ENCODE data around the gene HAL.

HAL gene

DNA sequence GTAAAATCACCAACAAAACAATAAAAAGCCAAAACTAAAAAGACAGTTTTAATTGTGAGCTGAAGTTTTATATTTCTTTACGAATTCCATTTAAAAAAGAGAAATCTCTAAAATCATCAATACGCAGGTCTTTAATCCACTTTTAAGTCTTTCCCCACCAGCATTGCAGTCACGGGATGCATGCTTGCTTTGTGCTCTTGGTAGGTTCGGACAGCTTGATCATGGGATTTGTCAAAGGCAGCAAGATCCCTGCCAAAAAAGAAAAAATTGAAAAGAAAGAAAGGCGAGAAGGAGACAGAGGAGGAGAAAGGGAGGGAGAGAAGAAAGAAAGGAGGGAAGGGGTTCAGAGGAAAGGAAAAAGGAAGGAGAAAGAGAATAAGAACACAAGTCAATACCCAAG lies 4.7 kb upstream of the HAL start:
- TF ChIP-seq TAF1 (IDR thresholded peaks at IDR 0.05; ENCODE audit: borderline replicate concordance, low read depth, low read length) (no peak), POLR2AphosphoS5 (IDR thresholded peaks at IDR 0.05; ENCODE audit: low read depth, low read length) (no peak), POLR2A (IDR thresholded peaks at IDR 0.05; ENCODE audit: low read depth, low read length) (no peak)
- FAIRE-seq (no peak), DNase-seq (ENCODE audit: insufficient read length) (no peak)

DNA sequence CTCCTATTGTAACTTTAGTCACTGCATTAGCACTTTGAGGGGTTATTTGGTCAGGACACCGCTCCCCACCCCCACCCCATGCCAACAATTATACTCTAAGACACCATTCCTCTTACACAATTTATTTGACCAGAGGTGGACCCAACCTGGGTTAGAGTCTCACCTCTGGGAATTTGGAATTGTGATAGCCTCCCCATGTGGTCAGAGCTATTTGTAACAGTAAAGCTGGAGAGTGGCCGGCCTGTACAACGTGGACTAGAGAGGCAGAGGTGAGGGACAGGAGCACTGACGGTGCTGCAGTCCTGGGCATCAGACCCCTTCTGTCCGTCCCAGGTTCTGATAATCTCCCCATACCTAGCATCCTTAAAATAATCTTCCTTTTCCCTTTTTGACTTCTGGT lies 3.3 kb upstream of the HAL start:
- TF ChIP-seq POLR2AphosphoS5 (IDR thresholded peaks at IDR 0.05; ENCODE audit: low read depth, low read length) (no peak), TAF1 (IDR thresholded peaks at IDR 0.05; ENCODE audit: borderline replicate concordance, low read depth, low read length) (no peak), POLR2A (IDR thresholded peaks at IDR 0.05; ENCODE audit: low read depth, low read length) (no peak)
- FAIRE-seq = no peak
- no peak for DNase-seq (ENCODE audit: insufficient read length)

DNA sequence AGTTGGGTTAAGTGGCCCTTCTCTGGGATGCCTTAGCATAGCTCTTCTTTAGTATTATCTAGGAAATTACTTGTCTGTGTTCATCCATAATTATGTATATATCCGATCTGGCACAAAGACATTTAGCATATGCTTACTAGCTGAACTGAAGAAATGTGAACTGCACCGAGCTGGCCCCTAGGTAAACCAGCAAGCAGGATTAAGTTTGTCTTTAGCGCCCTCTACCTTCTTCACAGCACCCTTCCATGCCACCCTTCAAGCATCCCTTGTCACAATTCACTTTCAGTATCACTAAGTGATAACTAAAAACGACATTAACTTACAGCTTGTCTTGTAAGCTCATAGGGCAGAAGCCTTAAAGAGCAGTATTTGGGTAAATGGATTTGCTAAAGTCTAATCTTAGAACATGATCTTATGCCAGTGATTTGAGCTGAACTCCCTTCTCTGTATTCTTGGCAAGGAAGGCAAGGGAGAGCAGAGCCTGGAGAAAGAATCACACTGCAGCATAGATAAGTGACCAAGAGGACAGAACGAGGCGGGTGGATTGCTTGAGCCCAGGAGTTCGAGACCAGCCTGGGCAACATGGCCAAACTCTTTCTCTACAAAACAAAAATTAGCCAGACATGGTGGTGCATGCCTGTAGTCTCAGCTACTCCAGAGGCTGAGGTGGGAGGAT lies 2.6 kb upstream of the HAL start:
- DNase-seq (ENCODE audit: insufficient read length) (peak; percentile 43), FAIRE-seq (peak; percentile 76)
- TF ChIP-seq TAF1 (IDR thresholded peaks at IDR 0.05; ENCODE audit: borderline replicate concordance, low read depth, low read length) = no peak

DNA sequence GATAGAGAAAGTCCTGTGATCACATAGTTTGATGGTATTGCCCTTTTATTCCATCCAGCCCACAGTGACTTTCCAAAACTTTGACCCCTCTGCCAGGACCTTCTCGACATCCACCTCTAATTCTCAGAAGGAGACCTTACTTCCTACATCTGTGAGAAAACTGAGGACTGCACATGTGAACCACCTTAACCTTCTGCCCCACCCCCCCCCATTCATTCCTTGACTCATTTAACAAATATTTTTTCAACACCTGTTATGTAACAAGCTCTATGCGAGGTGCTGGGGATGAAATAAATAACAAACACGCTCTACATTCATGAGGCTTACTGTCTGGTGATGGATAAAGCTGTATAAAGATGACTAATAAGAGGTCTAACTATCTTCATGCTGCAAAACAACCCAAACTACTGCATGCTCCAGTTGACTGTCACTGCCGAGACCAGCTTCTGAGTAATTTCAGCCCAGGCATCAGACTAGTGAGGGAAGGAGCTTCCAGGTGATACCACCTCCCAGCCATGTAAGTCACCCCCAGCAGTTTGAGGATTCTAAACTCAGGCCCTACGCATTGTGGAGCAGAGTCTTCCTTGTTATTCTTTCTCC lies 1.9 kb upstream of the HAL start:
- no peak for FAIRE-seq
- TF ChIP-seq TAF1 (IDR thresholded peaks at IDR 0.05; ENCODE audit: borderline replicate concordance, low read depth, low read length) = no peak
- no peak for DNase-seq (ENCODE audit: insufficient read length)

DNA sequence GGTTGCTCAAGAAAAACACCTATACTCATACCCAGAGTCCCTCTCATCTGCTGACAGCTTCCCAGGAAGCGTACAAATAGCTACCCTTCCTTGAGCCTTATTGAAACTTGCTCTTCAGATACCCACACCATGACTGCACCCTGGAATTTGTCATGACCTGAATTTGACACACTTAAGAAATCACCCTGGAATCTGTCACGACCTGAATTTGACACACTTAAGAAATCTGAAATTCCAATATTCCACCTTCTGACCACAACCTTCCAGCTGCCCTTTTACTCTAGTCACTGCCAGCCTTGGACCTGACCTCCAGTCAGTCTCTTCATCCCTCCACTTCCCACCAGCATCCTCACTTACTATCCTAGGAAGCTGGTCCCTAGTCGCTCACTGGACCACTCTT lies 1.1 kb upstream of the HAL start:
- no peak for TF ChIP-seq TAF1 (IDR thresholded peaks at IDR 0.05; ENCODE audit: borderline replicate concordance, low read depth, low read length)
- TF ChIP-seq POLR2AphosphoS5 (IDR thresholded peaks at IDR 0.05; ENCODE audit: low read depth, low read length) = no peak
- TF ChIP-seq POLR2A (IDR thresholded peaks at IDR 0.05; ENCODE audit: low read depth, low read length) = no peak
- no peak for FAIRE-seq
- DNase-seq (ENCODE audit: insufficient read length) = no peak

DNA sequence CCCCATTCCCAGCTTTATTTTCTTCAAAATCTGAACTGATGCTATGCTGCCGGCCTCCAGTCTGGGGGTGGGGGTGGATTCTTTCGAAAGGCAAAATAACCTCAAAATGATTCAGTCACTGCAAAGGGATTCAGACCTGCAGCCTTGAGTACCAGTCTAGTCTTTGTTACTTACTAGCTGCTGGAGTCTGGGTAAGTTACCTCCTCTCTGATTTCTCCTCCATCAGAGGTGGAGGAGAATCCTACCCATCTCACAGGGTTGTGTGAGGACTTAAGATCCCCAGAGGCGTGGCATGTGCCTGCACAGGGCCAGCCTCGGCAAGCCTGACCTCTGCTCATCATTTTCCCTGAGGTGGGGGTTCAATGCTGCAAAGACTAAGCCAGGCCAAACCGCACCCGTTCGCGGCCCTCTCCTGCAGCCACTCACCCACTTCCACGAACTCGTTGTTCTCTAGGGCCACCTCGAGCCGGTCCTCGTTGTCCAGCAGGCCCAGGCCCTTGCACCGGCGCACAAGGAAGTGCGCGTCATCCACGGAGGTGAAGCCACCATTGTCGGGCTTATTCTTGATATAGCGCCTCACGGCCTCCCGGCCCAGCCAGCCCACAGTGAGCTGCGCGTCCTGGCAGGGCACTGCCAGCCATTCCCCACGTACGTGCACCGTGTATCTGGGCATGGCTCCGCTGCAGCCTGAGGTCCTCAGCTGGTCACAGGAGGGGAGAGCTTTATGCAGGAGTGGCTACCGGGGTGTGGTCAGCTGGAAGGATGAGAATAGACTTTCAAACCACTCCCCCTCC lies 709 bp downstream of the HAL start:
- FAIRE-seq (no peak), DNase-seq (ENCODE audit: insufficient read length) (no peak)
- TF ChIP-seq TAF1 (IDR thresholded peaks at IDR 0.05; ENCODE audit: borderline replicate concordance, low read depth, low read length) (no peak), POLR2AphosphoS5 (IDR thresholded peaks at IDR 0.05; ENCODE audit: low read depth, low read length) (no peak), POLR2A (IDR thresholded peaks at IDR 0.05; ENCODE audit: low read depth, low read length) (no peak)

DNA sequence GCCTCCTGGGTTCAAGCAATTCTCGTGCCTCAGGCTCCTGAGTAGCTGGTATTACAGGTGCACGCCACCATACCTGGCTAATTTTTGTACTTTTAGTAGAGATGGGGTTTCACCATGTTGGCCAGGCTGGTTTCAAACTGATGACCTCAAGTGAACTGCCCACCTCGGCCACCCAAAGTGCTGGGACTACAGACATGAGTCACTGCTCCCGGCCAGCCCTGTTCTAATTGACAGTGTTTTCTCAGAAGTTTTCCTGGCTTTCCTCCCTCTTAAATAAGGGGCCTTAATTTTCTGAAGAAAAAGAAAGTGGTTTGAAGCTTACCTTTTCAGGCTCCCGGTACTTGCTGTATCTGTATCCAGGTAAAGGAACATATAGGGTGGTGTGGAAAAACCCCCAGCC lies 1.7 kb downstream of the HAL start:
- FAIRE-seq (no peak), DNase-seq (ENCODE audit: insufficient read length) (no peak)
- TF ChIP-seq POLR2AphosphoS5 (IDR thresholded peaks at IDR 0.05; ENCODE audit: low read depth, low read length) (no peak), POLR2A (IDR thresholded peaks at IDR 0.05; ENCODE audit: low read depth, low read length) (no peak), TAF1 (IDR thresholded peaks at IDR 0.05; ENCODE audit: borderline replicate concordance, low read depth, low read length) (no peak)

DNA sequence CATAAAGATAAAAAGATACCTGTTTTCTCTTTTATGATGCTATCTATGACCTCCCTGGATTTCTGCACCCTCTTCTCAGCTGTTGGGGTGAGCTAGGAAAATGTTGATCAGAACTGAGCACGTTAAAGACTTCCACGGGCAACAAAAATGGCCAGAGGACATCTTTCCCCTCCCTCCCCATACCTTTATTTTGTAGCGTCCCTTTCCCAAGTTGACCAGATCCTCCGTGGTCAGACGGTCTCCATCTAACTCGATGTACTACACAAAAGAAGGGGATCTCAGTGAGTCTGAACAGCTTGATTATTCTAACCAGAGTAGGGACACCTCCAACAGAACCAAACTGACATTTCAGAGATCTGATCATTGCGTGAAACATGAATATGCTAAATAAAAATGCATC lies 2.2 kb downstream of the HAL start:
- DNase-seq (ENCODE audit: insufficient read length) = no peak
- TF ChIP-seq POLR2A (IDR thresholded peaks at IDR 0.05; ENCODE audit: low read depth, low read length) (no peak), TAF1 (IDR thresholded peaks at IDR 0.05; ENCODE audit: borderline replicate concordance, low read depth, low read length) (no peak), POLR2AphosphoS5 (IDR thresholded peaks at IDR 0.05; ENCODE audit: low read depth, low read length) (no peak)
- no peak for FAIRE-seq

DNA sequence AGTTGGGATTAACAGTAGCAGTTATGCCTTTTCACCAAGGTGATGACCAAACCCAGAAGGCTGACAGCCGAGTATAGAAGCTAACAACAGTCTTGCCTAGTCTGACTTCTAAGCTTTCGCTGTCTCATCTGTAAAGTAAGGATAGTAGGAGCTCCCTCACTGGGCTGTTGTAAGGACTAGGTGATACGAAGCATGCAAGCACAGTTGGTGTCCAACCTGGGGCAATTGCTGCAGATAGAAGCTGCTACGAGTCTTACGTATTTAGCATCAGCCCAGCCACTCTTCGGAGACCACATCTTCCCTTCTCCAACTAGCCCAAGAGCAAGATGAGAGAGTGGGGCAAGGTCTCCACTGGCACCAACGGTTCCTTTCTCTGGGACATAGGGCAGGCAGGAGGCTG lies 6.0 kb downstream of the HAL start:
- no peak for TF ChIP-seq TAF1 (IDR thresholded peaks at IDR 0.05; ENCODE audit: borderline replicate concordance, low read depth, low read length)
- TF ChIP-seq POLR2A (IDR thresholded peaks at IDR 0.05; ENCODE audit: low read depth, low read length) = no peak
- no peak for TF ChIP-seq POLR2AphosphoS5 (IDR thresholded peaks at IDR 0.05; ENCODE audit: low read depth, low read length)
- FAIRE-seq (no peak), DNase-seq (ENCODE audit: insufficient read length) (no peak)

DNA sequence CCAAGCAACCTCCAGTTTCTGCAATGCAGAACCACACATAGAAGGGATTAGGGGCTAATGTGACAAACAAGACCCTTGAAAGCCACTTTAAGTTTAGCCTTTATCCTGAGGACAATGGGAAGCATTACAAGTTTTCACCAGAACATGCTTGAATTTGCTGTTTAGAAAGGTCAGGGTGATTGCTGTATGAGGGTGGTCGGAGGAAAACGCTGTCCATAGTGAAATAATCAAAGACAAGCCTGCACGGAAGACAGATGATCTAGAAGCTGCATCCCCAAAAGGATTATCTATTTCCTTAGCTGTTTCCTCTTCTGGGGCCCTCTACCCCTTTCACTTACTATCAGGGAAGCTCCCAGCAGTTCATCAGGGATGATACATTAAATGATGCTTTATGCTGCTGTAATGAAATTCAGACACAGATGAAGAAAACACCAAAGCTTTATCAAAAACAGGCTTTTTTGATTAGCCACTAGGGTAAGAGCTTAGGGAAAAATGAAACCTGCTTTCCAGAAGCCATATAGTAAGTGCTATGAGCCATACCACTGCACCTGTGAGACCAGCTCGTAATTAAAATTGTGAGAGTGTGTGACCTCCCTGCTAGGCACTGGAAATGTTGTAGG lies 6.5 kb downstream of the HAL start:
- DNase-seq (ENCODE audit: insufficient read length) (no peak), FAIRE-seq (no peak)
- TF ChIP-seq TAF1 (IDR thresholded peaks at IDR 0.05; ENCODE audit: borderline replicate concordance, low read depth, low read length) (no peak), POLR2AphosphoS5 (IDR thresholded peaks at IDR 0.05; ENCODE audit: low read depth, low read length) (no peak), POLR2A (IDR thresholded peaks at IDR 0.05; ENCODE audit: low read depth, low read length) (no peak)

DNA sequence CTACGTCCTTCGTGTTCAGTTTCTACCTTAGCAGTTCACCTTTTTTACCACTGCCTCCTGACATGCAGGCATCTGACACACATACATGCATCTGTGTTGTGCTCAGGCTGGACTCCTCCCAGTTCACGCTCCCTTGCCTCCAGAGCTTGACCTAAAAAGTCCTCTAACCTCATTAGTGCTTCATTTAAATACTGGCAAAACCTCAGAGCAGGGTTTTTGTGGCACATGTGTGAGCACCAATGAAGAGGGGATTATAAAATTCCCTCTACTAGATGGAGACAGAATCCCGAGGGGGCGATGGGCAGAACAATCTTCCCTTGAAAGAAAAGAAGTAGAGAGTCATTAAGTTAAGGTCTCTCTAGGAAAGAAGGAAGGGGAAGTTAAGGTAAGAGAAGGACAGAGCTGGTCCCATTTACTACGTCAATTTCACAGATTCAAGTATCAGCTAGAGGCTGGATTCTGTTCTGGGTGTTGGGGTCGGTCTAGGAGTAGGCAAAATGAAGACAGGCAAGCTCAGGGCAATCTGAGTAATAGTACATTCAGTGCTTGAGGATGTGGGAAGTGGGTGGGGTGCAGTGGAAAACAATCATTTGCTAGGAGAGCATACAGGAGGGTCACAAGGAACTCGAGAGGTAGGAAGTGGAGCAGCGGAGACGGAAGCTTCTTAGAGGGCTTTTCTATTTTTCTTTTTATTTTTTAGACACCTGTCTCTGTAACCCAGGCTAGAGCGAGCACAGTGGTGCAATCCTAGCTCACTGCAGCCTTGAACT lies 7.5 kb downstream of the HAL start:
- no peak for TF ChIP-seq TAF1 (IDR thresholded peaks at IDR 0.05; ENCODE audit: borderline replicate concordance, low read depth, low read length)
- TF ChIP-seq POLR2AphosphoS5 (IDR thresholded peaks at IDR 0.05; ENCODE audit: low read depth, low read length) = no peak
- no peak for TF ChIP-seq POLR2A (IDR thresholded peaks at IDR 0.05; ENCODE audit: low read depth, low read length)
- DNase-seq (ENCODE audit: insufficient read length) = no peak
- no peak for FAIRE-seq
